ENCODE data around the gene CFAP251. TPM values are rescaled to one million over a fixed set of nuclear protein-coding genes. Genes with fewer than 3 reads are reported as not detected.

CFAP251 gene
- total and polyA plus RNA-seq, 2 of the 13 experiments (the other 11 are each of a cell fraction or from before 2014, with no cell fraction given): 0.30 to 0.42 TPM

DNA sequence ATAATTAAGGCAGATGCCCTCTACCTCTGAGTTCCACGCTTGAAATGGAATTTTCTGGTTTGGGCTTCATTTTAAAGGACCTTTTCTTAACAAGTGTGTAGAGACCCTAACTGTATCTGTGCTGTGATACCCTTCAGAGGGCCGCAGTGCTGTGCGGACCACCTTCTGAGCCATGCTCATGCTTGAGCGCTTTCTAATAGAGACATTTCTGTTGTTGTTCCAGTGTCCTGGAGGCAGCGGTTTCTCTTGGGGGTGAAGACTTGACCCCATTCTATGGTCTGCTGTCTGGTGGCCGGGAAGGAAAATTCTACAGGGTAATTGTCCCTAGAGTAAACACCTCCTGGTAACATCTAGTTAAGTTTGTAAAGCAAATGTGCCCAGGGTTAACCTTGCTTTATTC is 56.6 kb downstream of the CFAP251 start:
- ChIA-PET POLR2A (no interaction called here), CTCF (ENCODE audit: low intra/inter-chr PET ratio, low total read pairs) (no interaction called here)
- intact Hi-C loops (cut with micrococcal nuclease; ENCODE audit: unreplicated experiment): no loop called here
- Histone ChIP-seq H3K27ac (ENCODE audit: extremely low read length, insufficient read depth, low read length) (no peak overlapping the region), H3K4me2 (ENCODE audit: low read depth, low read length) (no peak overlapping the region), H3K79me2 (ENCODE audit: insufficient read depth, low read length) (no peaks in the 10 kb centered on the region), H3K27me3 (ENCODE audit: control insufficient read depth in 1 of 2, insufficient read depth in 2 of 2, low read length in 2 of 2) (peaks cover 1 to 22% of the 10 kb centered on the region in 2 experiments; a peak in 4 of 5 replicates), H4K20me1 (ENCODE audit: insufficient read depth, low read length) (no peaks in the 10 kb centered on the region), H3K4me3 (replicated peaks in 1 of 3; ENCODE audit: insufficient read depth in 1 of 3, low read depth in 2 of 3, low read length in 3 of 3) (no peak overlapping the region), H3K36me3 (replicated peaks in 1 of 2; ENCODE audit: control insufficient read depth in 1 of 2, insufficient read depth in 2 of 2, low read length in 2 of 2) (no peaks in the 10 kb centered on the region), H3K9ac (ENCODE audit: insufficient read depth, low read depth, low read length) (no peak overlapping the region), H2AFZ (ENCODE audit: low read length) (no peak overlapping the region), H3K9me3 (ENCODE audit: low read length) (no peaks in the 10 kb centered on the region), H3K4me1 (ENCODE audit: insufficient read depth, low read length) (no peaks in the 10 kb centered on the region)
- in situ Hi-C loops (cut with HindIII; ENCODE audit: extremely low pct_ligation_motif_present, low pct_unique_long_range_greater_than_20kb): no loop called here
- TF ChIP-seq RBM39 (IDR thresholded peaks at IDR 0.05; ENCODE audit: low read depth, low read length, poor library complexity, severe bottlenecking) (no peak), GFI1 (CRISPR knock-in tag; IDR thresholded peaks at IDR 0.05; ENCODE audit: borderline replicate concordance) (no peak), ZNF775 (CRISPR knock-in tag; IDR thresholded peaks at IDR 0.05; ENCODE audit: borderline replicate concordance) (no peak), ZFP90 (CRISPR knock-in tag; IDR thresholded peaks at IDR 0.05; ENCODE audit: borderline replicate concordance) (no peak)
- TF ChIP-seq, protein P1, sequence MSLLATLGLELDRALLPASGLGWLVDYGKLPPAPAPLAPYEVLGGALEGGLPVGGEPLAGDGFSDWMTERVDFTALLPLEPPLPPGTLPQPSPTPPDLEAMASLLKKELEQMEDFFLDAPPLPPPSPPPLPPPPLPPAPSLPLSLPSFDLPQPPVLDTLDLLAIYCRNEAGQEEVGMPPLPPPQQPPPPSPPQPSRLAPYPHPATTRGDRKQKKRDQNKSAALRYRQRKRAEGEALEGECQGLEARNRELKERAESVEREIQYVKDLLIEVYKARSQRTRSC (CRISPR knock-in tag; IDR thresholded peaks at IDR 0.05; ENCODE audit: low read depth): no peak
- FAIRE-seq: no peak
- no peak for ATAC-seq
- BruUV-seq (replicated peaks): no TSS peak
- DNase-seq (ENCODE audit: low spot score): no peak
- 50% methylated on average over 6 of the region's 6 CpGs for WGBS (ENCODE audit: low lambda C conversion rate)

DNA sequence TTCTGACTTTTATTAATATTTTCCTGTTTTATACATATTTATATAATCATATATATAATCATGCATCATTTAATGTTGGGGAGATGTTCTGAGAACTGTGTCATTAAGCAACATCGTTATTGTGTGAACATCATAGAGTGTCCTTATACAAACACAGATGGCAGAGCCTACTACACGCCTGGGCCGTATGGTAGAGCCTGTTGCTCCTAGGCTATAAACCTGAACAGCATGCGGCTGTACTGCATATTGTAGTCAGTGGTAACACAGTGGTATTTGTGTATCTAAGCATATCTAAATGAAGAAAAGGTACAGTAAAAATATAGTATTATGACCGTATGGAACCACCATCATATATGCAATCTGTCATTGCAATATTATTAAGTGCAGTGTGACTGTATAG is 58.6 kb downstream of the CFAP251 start:
- intact Hi-C loops (cut with micrococcal nuclease; ENCODE audit: unreplicated experiment) (no loop called here), in situ Hi-C loops (cut with HindIII; ENCODE audit: extremely low pct_ligation_motif_present, low pct_unique_long_range_greater_than_20kb) (no loop called here)
- Histone ChIP-seq H3K4me3 (replicated peaks in 1 of 3; ENCODE audit: insufficient read depth in 1 of 3, low read depth in 2 of 3, low read length in 3 of 3) (no peak overlapping the region), H3K9ac (ENCODE audit: insufficient read depth, low read depth, low read length) (no peak overlapping the region), H3K36me3 (replicated peaks in 1 of 2; ENCODE audit: control insufficient read depth in 1 of 2, insufficient read depth in 2 of 2, low read length in 2 of 2) (no peaks in the 10 kb centered on the region), H3K27me3 (ENCODE audit: control insufficient read depth in 1 of 2, insufficient read depth in 2 of 2, low read length in 2 of 2) (peaks cover 3 to 22% of the 10 kb centered on the region in 2 experiments; a peak in 4 of 5 replicates), H4K20me1 (ENCODE audit: insufficient read depth, low read length) (no peaks in the 10 kb centered on the region), H3K79me2 (ENCODE audit: insufficient read depth, low read length) (no peaks in the 10 kb centered on the region), H3K4me1 (ENCODE audit: insufficient read depth, low read length) (no peaks in the 10 kb centered on the region), H2AFZ (ENCODE audit: low read length) (no peak overlapping the region), H3K27ac (ENCODE audit: extremely low read length, insufficient read depth, low read length) (no peak overlapping the region), H3K4me2 (ENCODE audit: low read depth, low read length) (no peak overlapping the region), H3K9me3 (ENCODE audit: low read length) (no peaks in the 10 kb centered on the region)
- BruUV-seq (replicated peaks): no TSS peak
- WGBS (ENCODE audit: low lambda C conversion rate): 55% methylated on average over 5 of the region's 5 CpGs
- CTCF ChIA-PET (ENCODE audit: low intra/inter-chr PET ratio, low total read pairs): no interaction called here
- DNase-seq (ENCODE audit: low spot score) (no peak), FAIRE-seq (no peak), ATAC-seq (no peak)
- POLR2A ChIA-PET: no interaction called here
- TF ChIP-seq MAFK (conservative IDR thresholded peaks at IDR 0.05 in 1 of 2, IDR thresholded peaks at IDR 0.05 in 1 of 2; ENCODE audit: low read length in 2 of 2) (no peak), ZBTB38 (CRISPR knock-in tag; IDR thresholded peaks at IDR 0.05) (no peak), RAD51 (IDR thresholded peaks at IDR 0.05; ENCODE audit: borderline replicate concordance) (no peak), MXI1 (IDR thresholded peaks at IDR 0.05; ENCODE audit: borderline replicate concordance, low read depth, low read length) (no peak), MED13 (CRISPR knock-in tag; IDR thresholded peaks at IDR 0.05) (no peak), NFIB (CRISPR knock-in tag; IDR thresholded peaks at IDR 0.05; ENCODE audit: borderline replicate concordance) (no peak), ZNF589 (CRISPR knock-in tag; conservative IDR thresholded peaks at IDR 0.05) (no peak)
- TF ChIP-seq, protein P2, sequence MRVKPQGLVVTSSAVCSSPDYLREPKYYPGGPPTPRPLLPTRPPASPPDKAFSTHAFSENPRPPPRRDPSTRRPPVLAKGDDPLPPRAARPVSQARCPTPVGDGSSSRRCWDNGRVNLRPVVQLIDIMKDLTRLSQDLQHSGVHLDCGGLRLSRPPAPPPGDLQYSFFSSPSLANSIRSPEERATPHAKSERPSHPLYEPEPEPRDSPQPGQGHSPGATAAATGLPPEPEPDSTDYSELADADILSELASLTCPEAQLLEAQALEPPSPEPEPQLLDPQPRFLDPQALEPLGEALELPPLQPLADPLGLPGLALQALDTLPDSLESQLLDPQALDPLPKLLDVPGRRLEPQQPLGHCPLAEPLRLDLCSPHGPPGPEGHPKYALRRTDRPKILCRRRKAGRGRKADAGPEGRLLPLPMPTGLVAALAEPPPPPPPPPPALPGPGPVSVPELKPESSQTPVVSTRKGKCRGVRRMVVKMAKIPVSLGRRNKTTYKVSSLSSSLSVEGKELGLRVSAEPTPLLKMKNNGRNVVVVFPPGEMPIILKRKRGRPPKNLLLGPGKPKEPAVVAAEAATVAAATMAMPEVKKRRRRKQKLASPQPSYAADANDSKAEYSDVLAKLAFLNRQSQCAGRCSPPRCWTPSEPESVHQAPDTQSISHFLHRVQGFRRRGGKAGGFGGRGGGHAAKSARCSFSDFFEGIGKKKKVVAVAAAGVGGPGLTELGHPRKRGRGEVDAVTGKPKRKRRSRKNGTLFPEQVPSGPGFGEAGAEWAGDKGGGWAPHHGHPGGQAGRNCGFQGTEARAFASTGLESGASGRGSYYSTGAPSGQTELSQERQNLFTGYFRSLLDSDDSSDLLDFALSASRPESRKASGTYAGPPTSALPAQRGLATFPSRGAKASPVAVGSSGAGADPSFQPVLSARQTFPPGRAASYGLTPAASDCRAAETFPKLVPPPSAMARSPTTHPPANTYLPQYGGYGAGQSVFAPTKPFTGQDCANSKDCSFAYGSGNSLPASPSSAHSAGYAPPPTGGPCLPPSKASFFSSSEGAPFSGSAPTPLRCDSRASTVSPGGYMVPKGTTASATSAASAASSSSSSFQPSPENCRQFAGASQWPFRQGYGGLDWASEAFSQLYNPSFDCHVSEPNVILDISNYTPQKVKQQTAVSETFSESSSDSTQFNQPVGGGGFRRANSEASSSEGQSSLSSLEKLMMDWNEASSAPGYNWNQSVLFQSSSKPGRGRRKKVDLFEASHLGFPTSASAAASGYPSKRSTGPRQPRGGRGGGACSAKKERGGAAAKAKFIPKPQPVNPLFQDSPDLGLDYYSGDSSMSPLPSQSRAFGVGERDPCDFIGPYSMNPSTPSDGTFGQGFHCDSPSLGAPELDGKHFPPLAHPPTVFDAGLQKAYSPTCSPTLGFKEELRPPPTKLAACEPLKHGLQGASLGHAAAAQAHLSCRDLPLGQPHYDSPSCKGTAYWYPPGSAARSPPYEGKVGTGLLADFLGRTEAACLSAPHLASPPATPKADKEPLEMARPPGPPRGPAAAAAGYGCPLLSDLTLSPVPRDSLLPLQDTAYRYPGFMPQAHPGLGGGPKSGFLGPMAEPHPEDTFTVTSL (CRISPR knock-in tag; IDR thresholded peaks at IDR 0.05; ENCODE audit: borderline replicate concordance): no peak
